Left cardiac atrium (tissue), 4 donors: ENCODE results near the gene NCAM1. TPM values are rescaled to one million over a fixed set of nuclear protein-coding genes. Genes with fewer than 3 reads are reported as not detected.

ENCODE experiments used
- ATAC-seq, 2 donors: fragments of 200-7000 bp; cut with Tn5 transposase; one replicate each; pipeline ENCODE4 v1.9.1; 2020; ENCODE audit warnings: mild to moderate bottlenecking in 2 of 2, moderate library complexity in 2 of 2
- DNase-seq: peaks from one replicate; pipeline ENCODE4 v3.0.0-alpha.2; 2020
- intact Hi-C, 2 donors: fragments of 100-400 bp; cut with DNase I; formaldehyde crosslinking; loops; one replicate each; pipeline versions ENCODE4 v1.14.1 to v1.15.1; 2022 to 2023
- total RNA-seq, 2 donors: library from RNA; stranded (reverse); fragmentation: NEBNext Ultra II Directional; extraction: Animal tissue kit (Norgen Biotek cat#: 25700); gene quantifications; one replicate each; pipeline ENCODE4 v1.2.1, GENCODE V29; 2021
- donor health status: DM: no; HTN: yes; CAD: no.
- donor health status: DM: no; HTN: yes; CAD: no; lungs with severe emphysema.
- donor health status: DM: yes; HTN: yes; CAD: no.
- donor health status: Dilated cardiomyopathy.

The NCAM1 gene
- total RNA-seq, 2 donors from 2014 or later, result 147 to 150 TPM

GRCh38 chr11:112965656-112966055 is 4.4 kb downstream of the NCAM1 start:
- ATAC-seq, result no peak
- DNase-seq, result no peak
- intact Hi-C loops, result no loop called here

GRCh38 chr11:112966561-112966960 is 5.3 kb downstream of the NCAM1 start:
- intact Hi-C loops, result no loop called here
- ATAC-seq, result no peak

GRCh38 chr11:112967082-112967481 is 5.9 kb downstream of the NCAM1 start:
- DNase-seq (no peak), ATAC-seq (no peak)
- intact Hi-C loops, result no loop called here

More at GRCh38 chr11:112966561-112966960, 5.3 kb downstream of the NCAM1 start:
- DNase-seq, result no peak

GRCh38 chr11:112968941-112969713 is 7.9 kb downstream of the NCAM1 start:
- ATAC-seq, result peak in 1 of 2 donors; percentile 44
- intact Hi-C loops, result no loop called here
- DNase-seq, result no peak

GRCh38 chr11:112971195-112971594 is 10.0 kb downstream of the NCAM1 start:
- ATAC-seq (no peak), DNase-seq (no peak)
- intact Hi-C loops, result no loop called here

- no peak for DNase-seq
- intact Hi-C loops, result no loop called here
- ATAC-seq, result no peak
Observed at GRCh38 chr11:112971827-112972226, 10.6 kb downstream of the NCAM1 start.

GRCh38 chr11:112972399-112973145 is 11.4 kb downstream of the NCAM1 start:
- no peak for DNase-seq
- intact Hi-C loops, result no loop called here
- no peak for ATAC-seq

- ATAC-seq (no peak), DNase-seq (no peak)
- intact Hi-C loops, result no loop called here
Observed at GRCh38 chr11:112975051-112975450, 13.8 kb downstream of the NCAM1 start.

- intact Hi-C loops, result no loop called here
- DNase-seq, result no peak
- no peak for ATAC-seq
Observed at GRCh38 chr11:112975493-112975892, 14.3 kb downstream of the NCAM1 start.

- peak; percentile 28 for DNase-seq
- intact Hi-C loops, result no loop called here
- peak; percentile 27 to 61 for ATAC-seq
Observed at GRCh38 chr11:112977755-112978154, 16.5 kb downstream of the NCAM1 start.

GRCh38 chr11:112983887-112984286 is 22.7 kb downstream of the NCAM1 start:
- ATAC-seq (no peak), DNase-seq (no peak)
- intact Hi-C loops, result no loop called here

- ATAC-seq, result no peak
- no peak for DNase-seq
- intact Hi-C loops, result no loop called here
Observed at GRCh38 chr11:112989198-112989597, 28.0 kb downstream of the NCAM1 start.

GRCh38 chr11:112993808-112994207 is 32.6 kb downstream of the NCAM1 start:
- ATAC-seq, result no peak
- intact Hi-C loops, result no loop called here
- no peak for DNase-seq

GRCh38 chr11:112995423-112996090 is 34.3 kb downstream of the NCAM1 start:
- intact Hi-C loops, result no loop called here
- ATAC-seq (no peak), DNase-seq (no peak)

GRCh38 chr11:112996994-112997393 is 35.8 kb downstream of the NCAM1 start:
- ATAC-seq (no peak), DNase-seq (no peak)
- intact Hi-C loops, result no loop called here

GRCh38 chr11:112997857-112998466 is 36.7 kb downstream of the NCAM1 start:
- no peak for DNase-seq
- no peak for ATAC-seq
- intact Hi-C loops, result no loop called here

GRCh38 chr11:112999520-112999919 is 38.3 kb downstream of the NCAM1 start:
- no peak for DNase-seq
- intact Hi-C loops, result no loop called here
- ATAC-seq, result no peak

GRCh38 chr11:113001709-113002108 is 40.5 kb downstream of the NCAM1 start:
- DNase-seq, result no peak
- peak in 1 of 2 donors; percentile 56 for ATAC-seq
- intact Hi-C loops, result no loop called here

- ATAC-seq (no peak), DNase-seq (no peak)
- intact Hi-C loops, result no loop called here
Observed at GRCh38 chr11:113006896-113007445, 45.8 kb downstream of the NCAM1 start.
